Loucy (cell line): ENCODE results near the gene URGCP.
A peak's percentile ranks its signal among the peaks of the same experiment; 100 is the strongest.

Experiments
- H2AFZ ChIP-seq: fragments of 200-600 bp; sonication (generic); 2 replicates; pipeline ENCODE4 v1.6.0; 2016; ENCODE audit warnings: antibody characterized with exemption, mild to moderate bottlenecking, low read length, moderate library complexity
- H3F3A ChIP-seq: fragments of 200-600 bp; 2 replicates; pipeline ENCODE4 v1.6.0; 2016; ENCODE audit warnings: antibody characterized with exemption, low read depth, mild to moderate bottlenecking
- H3K27me3 ChIP-seq: fragments of 200-600 bp; sonication (generic); 2 replicates; pipeline ENCODE4 v1.6.1; 2014; ENCODE audit warnings: low read length, mild to moderate bottlenecking; ENCODE audit not compliant: insufficient read depth, poor library complexity, severe bottlenecking
- H3K36me3 ChIP-seq: fragments of 200-600 bp; sonication (generic); 2 replicates; pipeline ENCODE4 v1.6.1; 2016; ENCODE audit warnings: low read length; ENCODE audit not compliant: insufficient read depth
- H3K4me1 ChIP-seq: fragments of 200-600 bp; sonication (generic); 2 replicates; pipeline ENCODE4 v1.5.1; 2014; ENCODE audit warnings: low read length, mild to moderate bottlenecking; ENCODE audit not compliant: insufficient read depth, poor library complexity, severe bottlenecking
- H3K4me2 ChIP-seq: fragments of 200-600 bp; sonication (generic); 2 replicates; pipeline ENCODE4 v1.6.0; 2014; ENCODE audit warnings: antibody characterized with exemption, low read length, low read depth, mild to moderate bottlenecking; ENCODE audit not compliant: poor library complexity, severe bottlenecking
- H3K4me3 ChIP-seq: fragments of 200-600 bp; sonication (generic); 2 replicates; pipeline ENCODE4 v1.5.1; 2014; ENCODE audit warnings: low read length, mild to moderate bottlenecking, mixed read lengths; ENCODE audit not compliant: poor library complexity, severe bottlenecking
- H3K79me2 ChIP-seq: fragments of 200-600 bp; sonication (generic); 2 replicates; pipeline ENCODE4 v1.6.1; 2014; ENCODE audit warnings: low read length; ENCODE audit not compliant: insufficient read depth
- H3K9ac ChIP-seq: fragments of 200-600 bp; sonication (generic); 2 replicates; pipeline ENCODE4 v1.6.0; 2014; ENCODE audit warnings: mild to moderate bottlenecking, low read depth, low read length, moderate library complexity; ENCODE audit not compliant: poor library complexity, severe bottlenecking
- H3K9me2 ChIP-seq: fragments of 200-600 bp; sonication (generic); replicated peaks from 2 replicates; pipeline ENCODE4 v1.6.1; 2016; ENCODE audit warnings: low read depth, low read length, mixed read lengths
- H3K9me3 ChIP-seq: fragments of 200-600 bp; sonication (generic); 2 replicates; pipeline ENCODE4 v1.6.1; 2014; ENCODE audit warnings: mild to moderate bottlenecking, antibody characterized with exemption, low read length, low read depth; ENCODE audit not compliant: insufficient read depth
- H4K20me1 ChIP-seq: fragments of 200-600 bp; sonication (generic); 2 replicates; pipeline ENCODE4 v1.6.0; 2014; ENCODE audit warnings: antibody characterized with exemption, low read length, mild to moderate bottlenecking; ENCODE audit not compliant: insufficient read depth, poor library complexity, severe bottlenecking
- CTCF ChIP-seq: fragments of 200-600 bp; sonication (generic); conservative IDR thresholded peaks from 2 replicates; pipeline ENCODE4 v1.5.1; 2014; ENCODE audit warnings: mild to moderate bottlenecking, antibody characterized with exemption, low read length
- EZH2phosphoT487 ChIP-seq: fragments of 200-600 bp; IDR thresholded peaks from 2 replicates; pipeline ENCODE4 v1.6.1; 2018; ENCODE audit warnings: antibody characterized with exemption, mild to moderate bottlenecking, moderate library complexity, borderline replicate concordance

Gene URGCP

GRCh38 chr7:43868181-43868580, 38.2 kb downstream of the URGCP start:
- no peaks in the 10 kb centered on the region for H3F3A ChIP-seq
- H3K27me3 ChIP-seq: no peaks in the 10 kb centered on the region
- peaks cover 14% of the 10 kb centered on the region for H3K4me1 ChIP-seq
- H3K9me3 ChIP-seq: no peaks in the 10 kb centered on the region
- H2AFZ ChIP-seq: no peak overlapping the region
- peaks cover 3% of the 10 kb centered on the region; the same call in 1 of the 2 replicates for H3K36me3 ChIP-seq
- no peaks in the 10 kb centered on the region for H4K20me1 ChIP-seq
- peaks cover 6% of the 10 kb centered on the region; the same call in 1 of the 2 replicates for H3K79me2 ChIP-seq
- peak overlapping the region; percentile 96 for H3K4me2 ChIP-seq
- peak overlapping the region; percentile 98 for H3K4me3 ChIP-seq
- H3K9me2 ChIP-seq: no peaks in the 10 kb centered on the region
- TF ChIP-seq EZH2phosphoT487: no peak
- TF ChIP-seq CTCF: no peak
- peak overlapping the region; percentile 62 for H3K9ac ChIP-seq

DNA sequence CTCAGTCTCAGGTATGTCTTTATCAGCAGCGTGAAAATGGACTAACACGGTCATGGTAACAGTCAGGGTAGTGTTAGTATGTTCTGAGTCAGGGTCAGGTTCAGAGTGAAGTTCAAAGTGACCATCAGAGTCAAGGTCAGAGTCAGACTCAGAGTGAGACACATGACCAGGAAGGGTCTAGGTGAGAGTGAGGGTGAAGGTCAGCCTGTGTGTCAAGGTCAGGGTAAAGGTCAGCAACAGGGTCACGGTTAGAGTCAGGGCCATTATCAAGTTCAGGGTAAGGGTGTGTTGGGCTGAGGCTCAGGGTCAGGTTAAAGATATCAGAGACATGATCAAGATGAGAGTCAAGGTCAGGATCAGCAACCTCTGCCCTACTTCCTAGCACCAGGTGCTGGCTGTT, 41.1 kb downstream of the URGCP start:
- Histone ChIP-seq H3K9ac (no peak overlapping the region), H2AFZ (no peak overlapping the region), H3F3A (no peaks in the 10 kb centered on the region), H3K4me2 (no peak overlapping the region), H3K79me2 (peaks cover 6% of the 10 kb centered on the region; the same call in 1 of the 2 replicates), H3K9me3 (no peaks in the 10 kb centered on the region), H3K4me1 (peaks cover 14% of the 10 kb centered on the region), H4K20me1 (no peaks in the 10 kb centered on the region), H3K27me3 (no peaks in the 10 kb centered on the region), H3K9me2 (no peaks in the 10 kb centered on the region), H3K4me3 (no peak overlapping the region), H3K36me3 (peaks cover 3% of the 10 kb centered on the region; the same call in 1 of the 2 replicates)
- TF ChIP-seq CTCF (no peak), EZH2phosphoT487 (no peak)

DNA sequence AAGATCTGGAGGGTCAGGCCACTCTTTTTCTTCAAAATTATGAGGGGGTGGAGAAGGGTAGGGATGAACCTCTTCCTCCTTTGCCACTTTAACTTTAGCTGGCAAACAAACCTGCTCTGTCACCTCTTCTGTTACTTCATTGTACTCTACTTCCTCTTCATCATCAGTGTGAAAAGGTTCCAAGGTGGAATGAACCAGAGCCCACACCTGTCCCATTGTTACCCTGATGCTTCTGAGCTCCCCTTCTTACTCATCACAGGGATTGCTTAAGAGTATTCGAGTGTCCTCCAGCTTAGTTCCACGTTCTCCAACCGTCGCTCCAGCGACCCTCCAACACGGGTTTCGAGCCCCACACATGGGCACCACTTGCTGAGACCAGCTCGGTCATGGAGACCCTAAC, 42.3 kb downstream of the URGCP start:
- Histone ChIP-seq H2AFZ (no peak overlapping the region), H3K79me2 (peaks cover 6% of the 10 kb centered on the region; the same call in 1 of the 2 replicates), H3K27me3 (no peaks in the 10 kb centered on the region), H3K9me3 (no peaks in the 10 kb centered on the region), H4K20me1 (no peaks in the 10 kb centered on the region), H3K9me2 (no peaks in the 10 kb centered on the region), H3K4me1 (peaks cover 8% of the 10 kb centered on the region), H3K4me2 (no peak overlapping the region), H3K9ac (no peak overlapping the region), H3F3A (no peaks in the 10 kb centered on the region), H3K36me3 (peaks cover 3% of the 10 kb centered on the region; the same call in 1 of the 2 replicates), H3K4me3 (no peak overlapping the region)
- no peak for TF ChIP-seq EZH2phosphoT487
- no peak for TF ChIP-seq CTCF
